K562 (cell line): ENCODE data around the gene LAMA3. TPM values are rescaled to one million over a fixed set of nuclear protein-coding genes. Genes with fewer than 3 reads are reported as not detected.

Experiments used
- ATAC-seq: fragments of 200-7000 bp; cut with Tn5 transposase; 3 replicates; pipeline ENCODE4 v1.9.1; 2020; ENCODE audit warnings: moderate library complexity
- BruUV-seq: library from RNA; stranded (reverse); fragments of 400-500 nt; replicated peaks from 2 replicates; lab custom pipeline; 2021; lab: Mats Ljungman, UMichigan
- CTCF ChIA-PET: fragments of 300-600 bp; formaldehyde crosslinking; extraction: SDS; loops from one replicate; lab custom pipeline; 2021; ENCODE audit warnings: low intra/inter-chr PET ratio; lab: Yijun Ruan, JAX
- POLR2A ChIA-PET: fragments of 300-600, 350-650 bp; sonication (Branson Sonifier 250); formaldehyde crosslinking; extraction: SDS; loops from one replicate; lab custom pipeline; 2021; ENCODE audit warnings: antibody characterized with exemption, inconsistent platforms; lab: Yijun Ruan, JAX
- DNase-seq, 4 experiments: peaks; one replicate each; pipeline versions ENCODE4 v3.0.0 to v3.0.0-alpha.2; 2011 to 2018; ENCODE audit warnings: low spot score in 3 of 4, mixed read lengths in 3 of 4; ENCODE audit errors: extremely low read depth in 1 of 4
- FAIRE-seq: peaks from 2 replicates; lab custom pipeline; 2011; peaks lifted over from hg19 to GRCh38; lab: Jason Lieb, UNC
- H2AFZ ChIP-seq: 2 replicates; pipeline ENCODE4 v1.6.0; 2011; ENCODE audit warnings: low read depth, low read length, control low read depth, inconsistent platforms
- H3K27ac ChIP-seq: fragments of 200-600 bp; 3 replicates; pipeline ENCODE4 v1.8.0; 2011; ENCODE audit warnings: low read depth, mild to moderate bottlenecking, control low read depth, inconsistent platforms, low read length, moderate library complexity, mixed read lengths; ENCODE audit errors: extremely low read depth
- H3K27me3 ChIP-seq, 2 experiments: fragments of 300-600 bp in 1 of 2; 2 replicates in 1 of 2; 3 replicates in 1 of 2; pipeline versions ENCODE4 v1.6.0 to v1.8.0; 2011; ENCODE audit warnings: inconsistent platforms in 2 of 2, low read length in 2 of 2, mild to moderate bottlenecking in 1 of 2, mixed read lengths in 1 of 2, moderate library complexity in 1 of 2; ENCODE audit not compliant: control insufficient read depth in 2 of 2, insufficient read depth in 2 of 2
- H3K36me3 ChIP-seq: fragments of 300-600 bp; 3 replicates; pipeline ENCODE4 v1.8.0; 2011; ENCODE audit warnings: mild to moderate bottlenecking, low read length, inconsistent platforms; ENCODE audit not compliant: control insufficient read depth, insufficient read depth
- H3K4me1 ChIP-seq, 2 experiments: fragments of 200-600 bp in 1 of 2; replicated peaks in 1 of 2; 2 replicates in 1 of 2; 3 replicates in 1 of 2; pipeline versions ENCODE4 v1.5.1 to v1.8.0; 2011; ENCODE audit warnings: inconsistent platforms in 2 of 2, low read length in 2 of 2, mild to moderate bottlenecking in 1 of 2, mixed read lengths in 1 of 2, moderate library complexity in 1 of 2; ENCODE audit not compliant: control insufficient read depth in 2 of 2, insufficient read depth in 2 of 2
- H3K4me2 ChIP-seq: 2 replicates; pipeline ENCODE4 v1.6.1; 2011; ENCODE audit warnings: low read length, control low read depth, inconsistent platforms, mixed read lengths; ENCODE audit not compliant: insufficient read depth
- H3K4me3 ChIP-seq: fragments of 200-600 bp; sonication (generic), shearing (Covaris generic); 2 replicates; pipeline ENCODE4 v1.5.1; 2016; ENCODE audit warnings: control low read depth, inconsistent platforms
- H3K79me2 ChIP-seq: fragments of 200-600 bp; 3 replicates; pipeline ENCODE4 v1.8.0; 2011; ENCODE audit warnings: low read length, inconsistent platforms; ENCODE audit not compliant: control insufficient read depth, insufficient read depth
- H3K9ac ChIP-seq, 2 experiments: 2 replicates each; pipeline versions ENCODE4 v1.6.0 to v1.6.1; 2011; ENCODE audit warnings: low read depth in 2 of 2, low read length in 2 of 2, control low read depth in 1 of 2, inconsistent platforms in 1 of 2, mild to moderate bottlenecking in 1 of 2, mixed read lengths in 1 of 2; ENCODE audit not compliant: insufficient read depth in 1 of 2
- H3K9me1 ChIP-seq: one replicate; pipeline ENCODE4 v1.6.0; 2011; ENCODE audit warnings: inconsistent platforms, mild to moderate bottlenecking, low read length, moderate library complexity; ENCODE audit not compliant: control insufficient read depth, insufficient read depth
- H3K9me3 ChIP-seq: replicated peaks from 2 replicates; pipeline ENCODE4 v1.5.1; 2011; ENCODE audit warnings: low read depth, low read length, inconsistent platforms; ENCODE audit not compliant: control insufficient read depth, insufficient read depth
- H4K20me1 ChIP-seq: replicated peaks from 2 replicates; pipeline ENCODE4 v1.6.1; 2011; ENCODE audit warnings: low read length, inconsistent platforms, mixed read lengths; ENCODE audit not compliant: control insufficient read depth, insufficient read depth
- CTBP1 ChIP-seq: fragments of 450-650 bp; IDR thresholded peaks from 2 replicates; pipeline ENCODE4 v1.6.1; 2016; ENCODE audit warnings: borderline replicate concordance
- DACH1 ChIP-seq: fragments of 450-650 bp; IDR thresholded peaks from 2 replicates; pipeline ENCODE4 v1.6.1; 2018; ENCODE audit not compliant: partially characterized antibody
- ETV5 ChIP-seq: sonication (generic); formaldehyde crosslinking; IDR thresholded peaks from 2 replicates; pipeline ENCODE4 v1.4.0; 2020; ENCODE audit warnings: low read depth, mild to moderate bottlenecking, missing genetic modification reagents
- FOXJ3 ChIP-seq: sonication (generic); formaldehyde crosslinking; IDR thresholded peaks from 2 replicates; pipeline ENCODE4 v1.4.0; 2020; ENCODE audit warnings: mild to moderate bottlenecking, missing genetic modification reagents
- GTF2A2 ChIP-seq: IDR thresholded peaks from 2 replicates; pipeline ENCODE4 v1.6.1; 2016; ENCODE audit warnings: mild to moderate bottlenecking, missing genetic modification characterization, missing compliant biosample characterization
- GTF2F1 ChIP-seq: IDR thresholded peaks from 2 replicates; pipeline ENCODE4 v1.6.1; 2011; ENCODE audit warnings: low read depth, low read length, improper control_type of control experiment
- HDAC8 ChIP-seq: fragments of 450-650 bp; IDR thresholded peaks from 2 replicates; pipeline ENCODE4 v1.6.1; 2016; ENCODE audit warnings: mild to moderate bottlenecking, missing genetic modification characterization, moderate library complexity, missing compliant biosample characterization
- MEF2A ChIP-seq: IDR thresholded peaks from 2 replicates; pipeline ENCODE4 v1.6.1; 2011; ENCODE audit warnings: low read depth, mild to moderate bottlenecking, low read length, moderate library complexity; ENCODE audit not compliant: control insufficient read depth
- NBN ChIP-seq: fragments of 450-650 bp; IDR thresholded peaks from 2 replicates; pipeline ENCODE4 v1.6.1; 2016; ENCODE audit warnings: low read depth, mild to moderate bottlenecking
- SREBF1 ChIP-seq: fragments of 150-350 bp; IDR thresholded peaks from 2 replicates; pipeline ENCODE4 v1.6.1; 2014; ENCODE audit warnings: antibody characterized with exemption, low read depth, low read length, borderline replicate concordance
- XRCC3 ChIP-seq: fragments of 450-650 bp; IDR thresholded peaks from 2 replicates; pipeline ENCODE4 v1.6.1; 2017; ENCODE audit warnings: mild to moderate bottlenecking, moderate library complexity
- ZBTB49 ChIP-seq: sonication (generic); formaldehyde crosslinking; IDR thresholded peaks from 2 replicates; pipeline ENCODE4 v1.8.0; 2022; ENCODE audit warnings: missing genetic modification reagents, mild to moderate bottlenecking, borderline replicate concordance
- ZKSCAN1 ChIP-seq: fragments of 150-350 bp; IDR thresholded peaks from 2 replicates; pipeline ENCODE4 v1.6.1; 2016; ENCODE audit warnings: low read depth, low read length
- ZNF224 ChIP-seq: sonication (generic); formaldehyde crosslinking; IDR thresholded peaks from 2 replicates; pipeline ENCODE4 v1.8.0; 2022; ENCODE audit warnings: mild to moderate bottlenecking, missing genetic modification reagents
- ZNF79 ChIP-seq: fragments of 250-450 bp; sonication (Bioruptor Pico); IDR thresholded peaks from 2 replicates; pipeline ENCODE4 v1.4.0; 2020; ENCODE audit warnings: low read depth, mild to moderate bottlenecking, moderate library complexity
- WGBS: fragments of 100-300 bp; shearing (Covaris generic); methylation state at CpG from one replicate; pipeline ENCODE4 v1.1.6; 2016; ENCODE audit warnings: low coverage, mixed read lengths; ENCODE audit not compliant: insufficient coverage; ENCODE audit errors: missing lambda C conversion rate; 5-methylcytosine and 5-hydroxymethylcytosine counted together
- in situ Hi-C: fragments of 300-500 bp; cut with MboI; formaldehyde crosslinking; loops from 4 replicates; pipeline ENCODE4 v1.15.0; 2018; ENCODE audit warnings: inconsistent platforms, mixed read lengths
- intact Hi-C: fragments of 100-400 bp; cut with micrococcal nuclease; formaldehyde crosslinking; loops from 2 replicates; pipeline ENCODE4 v1.14.2; 2022
- polyA plus RNA-seq, 8 experiments: library from polyadenylated mRNA; depleted of rRNA in 4 of 8; stranded (reverse) in 5 of 8; unstranded in 3 of 8; fragments of >200 nt; fragmentation: Nextera tagmentation in 2 of 8; fragmentation: Illumina TruSeq in 1 of 8; extraction: Ambion mirVana in 2 of 8; extraction: Trizol in 1 of 8; gene quantifications; 2 replicates each; pipeline versions ENCODE4 v1.2.1 to v1.2.3, GENCODE V29; 2011 to 2014; ENCODE audit warnings: inconsistent platforms in 1 of 8, missing spikeins in 1 of 8
- total RNA-seq, 7 experiments: library from RNA; depleted of rRNA in 6 of 7; stranded (reverse); fragments of >200 nt in 6 of 7; fragmentation: Illumina TruSeq in 2 of 7; extraction: Trizol in 2 of 7; gene quantifications; 2 replicates each; pipeline versions ENCODE4 v1.2.1 to v1.2.3, GENCODE V29; 2011 to 2021; ENCODE audit warnings: low replicate concordance in 1 of 7
- TF ChIP-seq, protein P1 (sequence below): sonication (generic); formaldehyde crosslinking; IDR thresholded peaks from 2 replicates; pipeline ENCODE4 v1.9.0; 2022; ENCODE audit warnings: mild to moderate bottlenecking, missing genetic modification reagents
- TF ChIP-seq, protein P2 (sequence below): fragments of 450-650 bp; formaldehyde crosslinking; IDR thresholded peaks from 2 replicates; pipeline ENCODE4 v1.4.0; 2020; ENCODE audit warnings: mild to moderate bottlenecking, moderate library complexity
- TF ChIP-seq, protein P3 (sequence below): fragments of 200-400 bp; formaldehyde crosslinking; IDR thresholded peaks from 2 replicates; pipeline ENCODE4 v1.6.1; 2017; ENCODE audit warnings: mild to moderate bottlenecking, low read depth, low read length, moderate library complexity

The LAMA3 gene
- total and polyA plus RNA-seq, 9 of the 15 experiments (the other 6 are each of a cell fraction or from before 2014, with no cell fraction given) = 0.07 TPM; not detected in 8

GRCh38 chr18:23731861-23732260, 42.6 kb downstream of the LAMA3 start:
- CTCF ChIA-PET = no interaction called here
- POLR2A ChIA-PET = interaction anchor here (0.6 kb wide), 1 partner anchor 144 kb away, joined by 4 read pairs; no protein-coding TSS in a partner anchor
- WGBS = 0% methylated on average over 2 of the region's 2 CpGs
- Histone ChIP-seq H3K27ac (no peak overlapping the region), H3K79me2 (no peaks in the 10 kb centered on the region), H3K9ac (no peak overlapping the region), H3K4me2 (no peak overlapping the region), H3K9me1 (no peaks in the 10 kb centered on the region), H4K20me1 (peaks cover 3% of the 10 kb centered on the region; the same call in 1 of the 2 replicates), H2AFZ (no peak overlapping the region), H3K4me3 (no peak overlapping the region), H3K4me1 (no peaks in the 10 kb centered on the region), H3K27me3 (peaks cover 20 to 37% of the 10 kb centered on the region in 2 experiments), H3K9me3 (no peaks in the 10 kb centered on the region), H3K36me3 (no peaks in the 10 kb centered on the region)
- ATAC-seq (no peak), FAIRE-seq (no peak), DNase-seq (no peak)
- intact Hi-C loops (no loop called here), in situ Hi-C loops (no loop called here)
- no TSS peak for BruUV-seq
- TF ChIP-seq ZBTB49 (CRISPR knock-in tag) (no peak), HDAC8 (tag) (no peak), ZNF224 (CRISPR knock-in tag) (no peak), SREBF1 (no peak), CTBP1 (no peak), ETV5 (CRISPR knock-in tag) (no peak), GTF2F1 (no peak), MEF2A (no peak), FOXJ3 (CRISPR knock-in tag) (no peak), DACH1 (no peak), ZNF79 (CRISPR knock-in tag) (no peak), NBN (no peak), XRCC3 (no peak), ZKSCAN1 (no peak), GTF2A2 (tag) (no peak)
- TF ChIP-seq, protein P1, sequence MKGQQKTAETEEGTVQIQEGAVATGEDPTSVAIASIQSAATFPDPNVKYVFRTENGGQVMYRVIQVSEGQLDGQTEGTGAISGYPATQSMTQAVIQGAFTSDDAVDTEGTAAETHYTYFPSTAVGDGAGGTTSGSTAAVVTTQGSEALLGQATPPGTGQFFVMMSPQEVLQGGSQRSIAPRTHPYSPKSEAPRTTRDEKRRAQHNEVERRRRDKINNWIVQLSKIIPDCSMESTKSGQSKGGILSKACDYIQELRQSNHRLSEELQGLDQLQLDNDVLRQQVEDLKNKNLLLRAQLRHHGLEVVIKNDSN = no peak
- TF ChIP-seq, protein P2, sequence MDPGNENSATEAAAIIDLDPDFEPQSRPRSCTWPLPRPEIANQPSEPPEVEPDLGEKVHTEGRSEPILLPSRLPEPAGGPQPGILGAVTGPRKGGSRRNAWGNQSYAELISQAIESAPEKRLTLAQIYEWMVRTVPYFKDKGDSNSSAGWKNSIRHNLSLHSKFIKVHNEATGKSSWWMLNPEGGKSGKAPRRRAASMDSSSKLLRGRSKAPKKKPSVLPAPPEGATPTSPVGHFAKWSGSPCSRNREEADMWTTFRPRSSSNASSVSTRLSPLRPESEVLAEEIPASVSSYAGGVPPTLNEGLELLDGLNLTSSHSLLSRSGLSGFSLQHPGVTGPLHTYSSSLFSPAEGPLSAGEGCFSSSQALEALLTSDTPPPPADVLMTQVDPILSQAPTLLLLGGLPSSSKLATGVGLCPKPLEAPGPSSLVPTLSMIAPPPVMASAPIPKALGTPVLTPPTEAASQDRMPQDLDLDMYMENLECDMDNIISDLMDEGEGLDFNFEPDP (CRISPR knock-in tag) = no peak
- TF ChIP-seq, protein P3, sequence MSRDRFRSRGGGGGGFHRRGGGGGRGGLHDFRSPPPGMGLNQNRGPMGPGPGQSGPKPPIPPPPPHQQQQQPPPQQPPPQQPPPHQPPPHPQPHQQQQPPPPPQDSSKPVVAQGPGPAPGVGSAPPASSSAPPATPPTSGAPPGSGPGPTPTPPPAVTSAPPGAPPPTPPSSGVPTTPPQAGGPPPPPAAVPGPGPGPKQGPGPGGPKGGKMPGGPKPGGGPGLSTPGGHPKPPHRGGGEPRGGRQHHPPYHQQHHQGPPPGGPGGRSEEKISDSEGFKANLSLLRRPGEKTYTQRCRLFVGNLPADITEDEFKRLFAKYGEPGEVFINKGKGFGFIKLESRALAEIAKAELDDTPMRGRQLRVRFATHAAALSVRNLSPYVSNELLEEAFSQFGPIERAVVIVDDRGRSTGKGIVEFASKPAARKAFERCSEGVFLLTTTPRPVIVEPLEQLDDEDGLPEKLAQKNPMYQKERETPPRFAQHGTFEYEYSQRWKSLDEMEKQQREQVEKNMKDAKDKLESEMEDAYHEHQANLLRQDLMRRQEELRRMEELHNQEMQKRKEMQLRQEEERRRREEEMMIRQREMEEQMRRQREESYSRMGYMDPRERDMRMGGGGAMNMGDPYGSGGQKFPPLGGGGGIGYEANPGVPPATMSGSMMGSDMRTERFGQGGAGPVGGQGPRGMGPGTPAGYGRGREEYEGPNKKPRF = no peak
